Thoracic aorta (tissue), 2 donors: Measurements from ENCODE around the gene UBE2O. TPM values are rescaled to one million over a fixed set of nuclear protein-coding genes. Genes with fewer than 3 reads are reported as not detected.

Experiments used
- ATAC-seq: fragments of 150-250 bp; one replicate; pipeline ENCODE4 v1.8.0; 2017; ENCODE audit warnings: low read depth; ENCODE audit not compliant: insufficient number of reproducible peaks, low FRiP score
- DNase-seq: peaks from one replicate; pipeline ENCODE4 v3.0.0-alpha.2; 2020; ENCODE audit warnings: low spot score
- H3K27ac ChIP-seq, 2 donors: fragments of 200-600 bp; sonication (generic); 1 replicate in 1 of 2; 2 replicates in 1 of 2; pipeline ENCODE4 v1.5.1; 2016; ENCODE audit warnings: mild to moderate bottlenecking in 2 of 2, moderate library complexity in 2 of 2
- H3K27me3 ChIP-seq: fragments of 200-600 bp; sonication (generic); replicated peaks from 2 replicates; pipeline ENCODE4 v1.6.0; 2016; ENCODE audit warnings: mild to moderate bottlenecking; ENCODE audit not compliant: insufficient read depth
- H3K36me3 ChIP-seq: fragments of 200-600 bp; sonication (generic); one replicate; pipeline ENCODE4 v1.5.1; 2016
- H3K4me1 ChIP-seq, 2 donors: fragments of 200-600 bp; sonication (generic); 1 replicate in 1 of 2; 2 replicates in 1 of 2; pipeline versions ENCODE4 v1.5.1 to v1.6.0; 2016; ENCODE audit warnings: low read depth in 2 of 2, mild to moderate bottlenecking in 1 of 2; ENCODE audit not compliant: control insufficient read depth in 1 of 2
- H3K4me3 ChIP-seq: fragments of 200-600 bp; sonication (generic); 2 replicates; pipeline ENCODE4 v1.5.1; 2016; ENCODE audit warnings: mild to moderate bottlenecking
- H3K9me3 ChIP-seq: fragments of 200-600 bp; sonication (generic); 2 replicates; pipeline ENCODE4 v1.5.1; 2016
- total RNA-seq, 2 donors: library from RNA; depleted of rRNA; stranded (reverse); fragments of >200 nt; gene quantifications; one replicate each; pipeline versions ENCODE4 v1.1.0 to v1.2.3, GENCODE V29; 2016
- TF ChIP-seq, protein P1 (sequence below): fragments of 200-600 bp; sonication (generic); IDR thresholded peaks from one replicate; pipeline ENCODE4 v1.5.1; 2019; ENCODE audit warnings: antibody characterized with exemption

UBE2O gene
- total RNA-seq, 2 donors from 2014 or later, result 16.4 to 31.1 TPM

DNA sequence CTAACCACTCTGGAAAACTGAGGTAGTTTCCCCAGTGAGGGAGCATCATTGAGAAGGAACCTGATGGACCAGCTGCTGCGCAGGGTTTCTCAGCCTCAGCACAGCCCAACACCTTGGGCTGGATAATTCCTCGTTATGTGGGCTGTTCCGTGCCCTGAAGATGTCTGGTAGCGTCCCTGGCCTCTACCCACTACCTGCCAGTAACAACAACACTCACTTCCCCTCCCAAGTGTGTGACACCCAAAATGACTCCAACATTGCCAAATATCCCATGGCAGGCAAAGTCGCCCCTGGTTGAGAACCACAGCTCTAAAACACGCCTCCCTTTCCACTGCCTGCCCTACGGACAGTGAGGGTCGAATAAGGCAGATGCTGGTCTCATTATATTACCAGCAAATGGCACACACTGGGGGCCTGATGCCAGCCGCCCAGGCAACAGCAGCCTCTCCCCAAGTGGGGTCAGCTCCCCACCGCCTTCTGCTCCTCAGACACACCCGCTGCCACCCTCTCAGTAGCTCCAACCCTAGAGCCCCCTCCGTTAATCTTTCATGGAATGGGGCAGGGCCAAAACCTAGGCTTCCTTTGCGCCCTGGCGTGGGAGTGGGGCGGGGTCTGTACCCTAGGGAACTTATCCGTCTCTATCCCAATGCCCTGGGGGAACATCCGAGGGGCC lies 47.3 kb upstream of the UBE2O start:
- peak overlapping the region; percentile 54 to 75 for H3K27ac ChIP-seq
- TF ChIP-seq, protein P1, sequence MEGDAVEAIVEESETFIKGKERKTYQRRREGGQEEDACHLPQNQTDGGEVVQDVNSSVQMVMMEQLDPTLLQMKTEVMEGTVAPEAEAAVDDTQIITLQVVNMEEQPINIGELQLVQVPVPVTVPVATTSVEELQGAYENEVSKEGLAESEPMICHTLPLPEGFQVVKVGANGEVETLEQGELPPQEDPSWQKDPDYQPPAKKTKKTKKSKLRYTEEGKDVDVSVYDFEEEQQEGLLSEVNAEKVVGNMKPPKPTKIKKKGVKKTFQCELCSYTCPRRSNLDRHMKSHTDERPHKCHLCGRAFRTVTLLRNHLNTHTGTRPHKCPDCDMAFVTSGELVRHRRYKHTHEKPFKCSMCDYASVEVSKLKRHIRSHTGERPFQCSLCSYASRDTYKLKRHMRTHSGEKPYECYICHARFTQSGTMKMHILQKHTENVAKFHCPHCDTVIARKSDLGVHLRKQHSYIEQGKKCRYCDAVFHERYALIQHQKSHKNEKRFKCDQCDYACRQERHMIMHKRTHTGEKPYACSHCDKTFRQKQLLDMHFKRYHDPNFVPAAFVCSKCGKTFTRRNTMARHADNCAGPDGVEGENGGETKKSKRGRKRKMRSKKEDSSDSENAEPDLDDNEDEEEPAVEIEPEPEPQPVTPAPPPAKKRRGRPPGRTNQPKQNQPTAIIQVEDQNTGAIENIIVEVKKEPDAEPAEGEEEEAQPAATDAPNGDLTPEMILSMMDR, result no peak
- no peaks in the 10 kb centered on the region for H3K27me3 ChIP-seq
- no peaks in the 10 kb centered on the region for H3K9me3 ChIP-seq
- H3K36me3 ChIP-seq, result no peaks in the 10 kb centered on the region
- H3K4me3 ChIP-seq, result peak overlapping the region; percentile 84
- peaks cover 23 to 46% of the 10 kb centered on the region in 2 donors for H3K4me1 ChIP-seq
- ATAC-seq (no peak), DNase-seq (no peak)

DNA sequence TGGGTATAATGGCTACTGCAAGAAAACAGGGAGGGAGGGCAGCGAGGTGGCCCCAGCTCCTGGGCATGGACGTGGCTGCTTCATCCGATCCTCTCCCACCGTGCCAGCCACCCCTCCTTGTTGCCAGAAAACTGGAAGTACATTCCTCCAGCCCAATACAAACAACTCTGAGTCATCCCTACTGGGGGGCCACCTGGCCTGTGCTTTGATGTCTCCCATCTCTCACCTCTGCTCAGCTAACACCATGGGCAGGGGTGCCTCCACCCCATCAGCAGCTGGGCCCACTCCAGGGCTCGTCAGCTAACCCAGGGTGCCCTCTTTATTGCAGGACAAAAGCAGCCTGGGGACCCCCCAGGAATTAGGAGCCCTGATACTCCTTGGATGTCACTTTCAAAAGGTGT lies 46.3 kb upstream of the UBE2O start:
- H3K36me3 ChIP-seq, result no peaks in the 10 kb centered on the region
- no peak for ATAC-seq
- peak overlapping the region; percentile 1 to 75 for H3K27ac ChIP-seq
- no peaks in the 10 kb centered on the region for H3K27me3 ChIP-seq
- DNase-seq, result no peak
- H3K4me3 ChIP-seq, result peak overlapping the region; percentile 84
- peaks cover 23 to 46% of the 10 kb centered on the region in 2 donors for H3K4me1 ChIP-seq
- H3K9me3 ChIP-seq, result no peaks in the 10 kb centered on the region
- TF ChIP-seq, protein P1, result no peak

DNA sequence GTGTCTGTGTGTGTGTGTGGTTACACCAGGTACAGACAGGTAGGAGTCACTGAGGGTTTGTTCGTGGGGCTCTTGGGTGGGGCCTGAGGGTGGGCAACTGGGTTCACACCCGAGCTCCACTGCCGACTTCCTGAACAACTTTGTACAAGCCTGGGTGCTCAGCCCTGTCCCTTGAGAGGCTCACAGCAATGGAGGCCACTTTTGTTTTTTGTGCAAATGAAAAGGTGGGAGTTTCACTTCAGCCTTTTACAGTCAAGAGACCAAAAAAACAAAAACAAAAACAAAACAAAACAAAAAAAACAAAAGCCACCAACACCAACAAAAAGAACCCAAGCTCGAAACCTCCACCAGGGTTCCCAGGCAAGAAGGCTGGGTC lies 45.9 kb upstream of the UBE2O start:
- DNase-seq, result no peak
- no peak for ATAC-seq
- TF ChIP-seq, protein P1, result no peak
- H3K27me3 ChIP-seq, result no peaks in the 10 kb centered on the region
- H3K9me3 ChIP-seq, result no peaks in the 10 kb centered on the region
- peak overlapping the region; percentile 84 for H3K4me3 ChIP-seq
- H3K36me3 ChIP-seq, result no peaks in the 10 kb centered on the region
- H3K27ac ChIP-seq, result peak overlapping the region; percentile 57 to 75
- H3K4me1 ChIP-seq, result peaks cover 23 to 46% of the 10 kb centered on the region in 2 donors

DNA sequence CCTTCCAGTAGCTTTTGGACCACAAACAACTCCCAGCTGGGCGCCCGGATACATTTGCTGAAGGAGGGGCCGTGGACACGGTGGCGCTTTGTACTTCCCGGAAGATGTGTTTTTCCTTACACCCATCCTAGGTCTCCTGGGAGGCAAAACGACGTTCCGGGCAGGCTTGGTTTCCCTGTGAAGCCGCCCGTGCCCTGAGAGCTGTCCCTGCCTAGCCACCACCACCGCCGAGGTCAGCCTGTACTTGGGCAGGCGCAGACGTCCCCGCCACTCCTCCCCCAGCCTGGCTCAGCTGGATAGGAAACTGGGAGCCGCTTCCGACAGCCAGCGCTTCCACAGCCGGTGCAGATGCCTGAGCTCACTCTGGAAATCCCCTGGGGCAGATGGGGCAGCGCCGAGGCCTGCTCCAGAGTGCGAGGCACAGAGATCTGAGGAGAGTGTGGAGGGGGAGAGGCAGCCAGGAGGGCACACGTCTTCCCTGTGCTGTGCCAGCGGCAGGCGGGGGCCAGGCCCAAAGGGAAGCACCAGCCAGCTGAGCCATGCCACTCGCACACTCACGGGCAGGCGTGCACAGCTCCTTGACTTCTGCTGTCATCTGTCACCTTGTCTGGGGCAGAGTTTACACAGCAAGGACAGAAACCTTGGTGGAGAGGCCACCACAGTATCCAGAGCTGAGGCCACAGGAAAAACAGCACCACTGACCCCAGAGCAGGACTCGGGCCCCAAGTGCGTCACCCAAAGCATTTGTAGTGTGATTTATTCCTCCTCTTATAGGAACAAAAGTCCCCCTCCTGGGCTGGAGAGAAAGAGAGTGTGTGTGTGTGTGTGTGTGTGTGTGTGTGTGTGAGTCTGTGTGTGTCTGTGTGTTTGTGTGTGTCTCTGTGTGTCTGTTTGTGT lies 45.3 kb upstream of the UBE2O start:
- H3K9me3 ChIP-seq, result no peaks in the 10 kb centered on the region
- H3K27ac ChIP-seq, result peak overlapping the region; percentile 57 to 75
- H3K4me1 ChIP-seq, result peaks cover 25 to 46% of the 10 kb centered on the region in 2 donors
- TF ChIP-seq, protein P1, result no peak
- H3K36me3 ChIP-seq, result no peaks in the 10 kb centered on the region
- H3K27me3 ChIP-seq, result no peaks in the 10 kb centered on the region
- DNase-seq (peak; percentile 38), ATAC-seq (no peak)
- H3K4me3 ChIP-seq, result peak overlapping the region; percentile 84

DNA sequence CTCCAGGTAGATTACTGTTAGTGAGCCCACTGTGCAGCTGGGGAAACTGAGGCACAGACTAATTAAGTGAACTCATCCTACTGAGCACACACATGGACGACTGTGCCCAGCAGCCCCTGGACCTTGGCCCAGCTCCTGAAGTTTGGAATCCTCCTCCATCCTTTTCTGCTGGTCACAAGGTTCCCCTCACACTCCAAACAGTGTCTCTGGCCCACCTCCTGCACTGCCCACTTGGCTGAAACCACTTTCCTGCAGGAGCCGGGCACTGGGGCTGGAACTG lies 44.7 kb upstream of the UBE2O start:
- peaks cover 25 to 47% of the 10 kb centered on the region in 2 donors for H3K4me1 ChIP-seq
- DNase-seq, result no peak
- no peaks in the 10 kb centered on the region for H3K27me3 ChIP-seq
- peak overlapping the region; percentile 84 for H3K4me3 ChIP-seq
- no peaks in the 10 kb centered on the region for H3K36me3 ChIP-seq
- H3K9me3 ChIP-seq, result no peaks in the 10 kb centered on the region
- peak overlapping the region; percentile 57 to 75 for H3K27ac ChIP-seq
- TF ChIP-seq, protein P1, result no peak
- no peak for ATAC-seq
